Measurements from ENCODE around the gene FAM32A.

- TF ChIP-seq YY1 (IDR thresholded peaks at IDR 0.05; ENCODE audit: insufficient read depth, insufficient read length) (no peak), ZNF274 (IDR thresholded peaks at IDR 0.05; ENCODE audit: low read depth, low read length) (no peak), SUZ12 (IDR thresholded peaks at IDR 0.05; ENCODE audit: extremely low read depth, insufficient read depth, insufficient read length) (no peak)
Measured at GRCh38 chr19:16159655-16160054, 25.6 kb upstream of the FAM32A start.
